Panc1 (cell line): ENCODE data around the gene PVALB.

Source experiments
- TCF7L2 ChIP-seq: IDR thresholded peaks from 2 replicates; pipeline ENCODE4 v1.6.1; 2011; ENCODE audit warnings: mild to moderate bottlenecking, low read depth, low read length, inconsistent platforms
- TF ChIP-seq, protein P1 (sequence below): fragments of 450-650 bp; IDR thresholded peaks from 2 replicates; pipeline ENCODE4 v1.5.1; 2017; ENCODE audit warnings: mild to moderate bottlenecking

GRCh38 chr22:36817525-36817848 lies 652 bp upstream of the PVALB start:
- TF ChIP-seq, protein P1, sequence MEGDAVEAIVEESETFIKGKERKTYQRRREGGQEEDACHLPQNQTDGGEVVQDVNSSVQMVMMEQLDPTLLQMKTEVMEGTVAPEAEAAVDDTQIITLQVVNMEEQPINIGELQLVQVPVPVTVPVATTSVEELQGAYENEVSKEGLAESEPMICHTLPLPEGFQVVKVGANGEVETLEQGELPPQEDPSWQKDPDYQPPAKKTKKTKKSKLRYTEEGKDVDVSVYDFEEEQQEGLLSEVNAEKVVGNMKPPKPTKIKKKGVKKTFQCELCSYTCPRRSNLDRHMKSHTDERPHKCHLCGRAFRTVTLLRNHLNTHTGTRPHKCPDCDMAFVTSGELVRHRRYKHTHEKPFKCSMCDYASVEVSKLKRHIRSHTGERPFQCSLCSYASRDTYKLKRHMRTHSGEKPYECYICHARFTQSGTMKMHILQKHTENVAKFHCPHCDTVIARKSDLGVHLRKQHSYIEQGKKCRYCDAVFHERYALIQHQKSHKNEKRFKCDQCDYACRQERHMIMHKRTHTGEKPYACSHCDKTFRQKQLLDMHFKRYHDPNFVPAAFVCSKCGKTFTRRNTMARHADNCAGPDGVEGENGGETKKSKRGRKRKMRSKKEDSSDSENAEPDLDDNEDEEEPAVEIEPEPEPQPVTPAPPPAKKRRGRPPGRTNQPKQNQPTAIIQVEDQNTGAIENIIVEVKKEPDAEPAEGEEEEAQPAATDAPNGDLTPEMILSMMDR: no peak
- no peak for TF ChIP-seq TCF7L2
